GM19023 (cell line): Measurements from ENCODE around the gene MAGED2.
"Not testable (repeated sequence)": the region's sequence is repeated elsewhere in the genome, so short reads cannot be mapped to it uniquely, and the experiment has no call there.

ENCODE experiments used
- ATAC-seq: cut with Tn5 transposase; IDR thresholded peaks from one replicate; pipeline ENCODE4 v1.9.1; 2021; ENCODE audit warnings: mild to moderate bottlenecking, moderate library complexity; ENCODE audit not compliant: unreplicated experiment

Gene MAGED2

GRCh38 chrX:54807524-54808108, at the start of gene MAGED2:
TSS of gene MAGED2 (plus strand) at chrX:54807745. CDS start at chrX:54809332, 1,587 bp downstream.
- no peak for ATAC-seq

- ATAC-seq = no peak
Measured at GRCh38 chrX:54758114-54759055, 49.2 kb upstream of the MAGED2 start.

- not testable (repeated sequence) for ATAC-seq
Measured at GRCh38 chrX:54774391-54775094, 33.0 kb upstream of the MAGED2 start.

- no peak for ATAC-seq
Measured at GRCh38 chrX:54776061-54776460, 31.5 kb upstream of the MAGED2 start.

GRCh38 chrX:54776987-54777672, 30.4 kb upstream of the MAGED2 start:
- no peak for ATAC-seq

- ATAC-seq = no peak
Measured at GRCh38 chrX:54785901-54786300, 21.6 kb upstream of the MAGED2 start.

GRCh38 chrX:54786967-54787366, 20.6 kb upstream of the MAGED2 start:
- ATAC-seq = no peak

GRCh38 chrX:54788446-54788845, 19.1 kb upstream of the MAGED2 start:
- no peak for ATAC-seq

GRCh38 chrX:54789405-54789804, 18.1 kb upstream of the MAGED2 start:
- ATAC-seq = not testable (repeated sequence)

- no peak for ATAC-seq
Measured at GRCh38 chrX:54794028-54794427, 13.5 kb upstream of the MAGED2 start.

GRCh38 chrX:54794795-54795194, 12.8 kb upstream of the MAGED2 start:
- no peak for ATAC-seq

- no peak for ATAC-seq
Measured at GRCh38 chrX:54798137-54798536, 9.4 kb upstream of the MAGED2 start, which contains the start of gene ITIH6. TSS of gene ITIH6 (minus strand) at chrX:54798255. CDS start at chrX:54798210, 45 bp downstream.

GRCh38 chrX:54799046-54799445, 8.5 kb upstream of the MAGED2 start:
- ATAC-seq = no peak

- ATAC-seq = peak; percentile 33
Measured at GRCh38 chrX:54808109-54808604, 612 bp downstream of the MAGED2 start.

- ATAC-seq = peak; percentile 88
Measured at GRCh38 chrX:54808605-54809483, 1.3 kb downstream of the MAGED2 start.

- ATAC-seq = no peak
Measured at GRCh38 chrX:54810532-54810931, 3.0 kb downstream of the MAGED2 start.

- ATAC-seq = no peak
Measured at GRCh38 chrX:54811301-54811885, 3.8 kb downstream of the MAGED2 start.

- ATAC-seq = no peak
Measured at GRCh38 chrX:54812306-54812705, 4.8 kb downstream of the MAGED2 start.

- ATAC-seq = no peak
Measured at GRCh38 chrX:54817220-54817820, 9.8 kb downstream of the MAGED2 start.
